Endothelial cell of umbilical vein (primary cell): Measurements from ENCODE around the gene EPB41L4B. TPM values are rescaled to one million over a fixed set of nuclear protein-coding genes. Genes with fewer than 3 reads are reported as not detected.

ENCODE experiments used
- BruUV-seq: library from RNA; stranded (reverse); fragments of 400-500 nt; replicated peaks from 2 replicates; lab custom pipeline; 2021; lab: Mats Ljungman, UMichigan
- CTCF ChIA-PET: fragments of 300-600, 350-600 bp; sonication (Branson Sonifier 250); formaldehyde crosslinking; loops from one replicate; lab custom pipeline; 2021; ENCODE audit warnings: antibody characterized with exemption, inconsistent platforms; lab: Charles Lee
- POLR2A ChIA-PET: fragments of 300-600, 350-600 bp; sonication (Branson Sonifier 250); formaldehyde crosslinking; loops from one replicate; lab custom pipeline; 2021; ENCODE audit warnings: antibody characterized with exemption, inconsistent platforms; lab: Charles Lee
- DNase-seq: peaks from one replicate; pipeline ENCODE4 v3.0.0-alpha.2; 2011; ENCODE audit warnings: low read depth, low spot score
- FAIRE-seq: peaks from 2 replicates; lab custom pipeline; 2011; peaks lifted over from hg19 to GRCh38; lab: Jason Lieb, UNC
- H2AFZ ChIP-seq: 2 replicates; pipeline ENCODE4 v1.6.0; 2012; ENCODE audit warnings: low read depth, low read length, control low read depth, inconsistent platforms
- H3K27ac ChIP-seq: 2 replicates; pipeline ENCODE4 v1.5.1; 2011; ENCODE audit warnings: low read depth, mild to moderate bottlenecking, control low read depth, low read length, moderate library complexity; ENCODE audit not compliant: insufficient read depth
- H3K27me3 ChIP-seq, 2 experiments: 2 replicates each; pipeline versions ENCODE4 v1.6.0 to v1.6.1; 2011; ENCODE audit warnings: low read length in 2 of 2, mixed read lengths in 1 of 2; ENCODE audit not compliant: control insufficient read depth in 2 of 2, insufficient read depth in 2 of 2
- H3K36me3 ChIP-seq, 2 experiments: 2 replicates in 1 of 2; 3 replicates in 1 of 2; pipeline ENCODE4 v1.5.1; 2011; ENCODE audit warnings: low read length in 2 of 2, mild to moderate bottlenecking in 1 of 2, moderate library complexity in 1 of 2; ENCODE audit not compliant: control insufficient read depth in 2 of 2, insufficient read depth in 2 of 2; ENCODE audit errors: extremely low read depth in 1 of 2
- H3K4me1 ChIP-seq: 3 replicates; pipeline ENCODE4 v1.5.1; 2011; ENCODE audit warnings: mild to moderate bottlenecking, low read length; ENCODE audit not compliant: control insufficient read depth, insufficient read depth; ENCODE audit errors: extremely low read depth
- H3K4me2 ChIP-seq: 2 replicates; pipeline ENCODE4 v1.6.1; 2011; ENCODE audit warnings: low read length, control low read depth, mixed read lengths; ENCODE audit not compliant: insufficient read depth
- H3K4me3 ChIP-seq, 3 experiments: fragments of 200-600 bp in 1 of 3; sonication (generic), shearing (Covaris generic) in 1 of 3; replicated peaks in 1 of 3; 2 replicates each; pipeline ENCODE4 v1.5.1; 2011 to 2016; ENCODE audit warnings: control low read depth in 3 of 3, low read length in 3 of 3, mild to moderate bottlenecking in 2 of 3, inconsistent platforms in 1 of 3, low read depth in 1 of 3, moderate library complexity in 1 of 3; ENCODE audit not compliant: insufficient read depth in 1 of 3
- H3K79me2 ChIP-seq: 2 replicates; pipeline ENCODE4 v1.6.0; 2012; ENCODE audit warnings: low read length, inconsistent platforms; ENCODE audit not compliant: control insufficient read depth, insufficient read depth
- H3K9ac ChIP-seq: replicated peaks from 2 replicates; pipeline ENCODE3; 2011; ENCODE audit warnings: low read length, control low read depth; ENCODE audit not compliant: insufficient read depth; ENCODE audit errors: extremely low read depth
- H3K9me1 ChIP-seq: replicated peaks from 3 replicates; pipeline ENCODE4 v1.6.0; 2011; ENCODE audit warnings: mild to moderate bottlenecking, low read length; ENCODE audit not compliant: control insufficient read depth, insufficient read depth; ENCODE audit errors: extremely low read depth
- H3K9me3 ChIP-seq: replicated peaks from 2 replicates; pipeline ENCODE4 v1.5.1; 2012; ENCODE audit warnings: low read length, inconsistent platforms; ENCODE audit not compliant: control insufficient read depth, insufficient read depth
- H4K20me1 ChIP-seq: replicated peaks from 2 replicates; pipeline ENCODE3; 2011; ENCODE audit warnings: mild to moderate bottlenecking, low read length; ENCODE audit not compliant: control insufficient read depth, insufficient read depth; ENCODE audit errors: extremely low read depth
- EZH2 ChIP-seq: IDR thresholded peaks from 2 replicates; pipeline ENCODE4 v1.6.1; 2012; ENCODE audit warnings: borderline replicate concordance, low read depth, mild to moderate bottlenecking, moderate library complexity, low read length, inconsistent platforms; ENCODE audit not compliant: severe bottlenecking
- FOS ChIP-seq: IDR thresholded peaks from 2 replicates; pipeline ENCODE4 v1.6.1; 2011; ENCODE audit warnings: mild to moderate bottlenecking, low read length, moderate library complexity, borderline replicate concordance; ENCODE audit not compliant: insufficient read depth
- GATA2 ChIP-seq: IDR thresholded peaks from 2 replicates; pipeline ENCODE4 v1.7.0; 2011; ENCODE audit warnings: low read depth, mild to moderate bottlenecking, moderate library complexity, mixed read lengths, low read length; ENCODE audit not compliant: insufficient read length, insufficient read depth
- JUN ChIP-seq: IDR thresholded peaks from 2 replicates; pipeline ENCODE4 v1.6.1; 2011; ENCODE audit warnings: borderline replicate concordance, low read depth; ENCODE audit not compliant: insufficient read length, insufficient read depth
- MYC ChIP-seq: IDR thresholded peaks from one replicate; pipeline ENCODE4 v1.6.1; 2011; ENCODE audit warnings: mild to moderate bottlenecking, low read depth, low read length
- POLR2A ChIP-seq: IDR thresholded peaks from 2 replicates; pipeline ENCODE4 v1.6.1; 2012; ENCODE audit warnings: low read depth, mild to moderate bottlenecking, control low read depth, low read length
- POLR2AphosphoS5 ChIP-seq: IDR thresholded peaks from 2 replicates; pipeline ENCODE4 v1.6.1; 2012; ENCODE audit warnings: low read depth, mild to moderate bottlenecking, control low read depth, low read length, moderate library complexity; ENCODE audit not compliant: insufficient read depth
- dilution Hi-C: fragments of 300-500 bp; cut with MboI; formaldehyde crosslinking; loops from one replicate; pipeline ENCODE4 v1.15.0; 2019; ENCODE audit warnings: low sequenced_read_pairs; ENCODE audit not compliant: extremely low pct_ligation_motif_present
- intact Hi-C: fragments of 100-400 bp; cut with micrococcal nuclease; formaldehyde crosslinking; loops from one replicate; pipeline ENCODE4 v1.10.0; 2022
- polyA plus RNA-seq, 4 experiments: library from polyadenylated mRNA; depleted of rRNA in 3 of 4; stranded (reverse) in 3 of 4; unstranded in 1 of 4; fragments of >200 nt; gene quantifications; 2 replicates each; pipeline versions ENCODE4 v1.2.1 to v1.2.3, GENCODE V29; 2011 to 2012; ENCODE audit warnings: missing spikeins in 1 of 4
- total RNA-seq: library from RNA; stranded (reverse); gene quantifications from 2 replicates; pipeline ENCODE4 v1.2.3, GENCODE V29; 2021
- TF ChIP-seq, protein P1 (sequence below), 2 donors: IDR thresholded peaks; 1 replicate in 1 of 2; 2 replicates in 1 of 2; pipeline ENCODE4 v1.5.1; 2011; ENCODE audit warnings: low read length in 2 of 2, mild to moderate bottlenecking in 2 of 2, moderate library complexity in 2 of 2, control low read depth in 1 of 2, inconsistent platforms in 1 of 2, low read depth in 1 of 2; ENCODE audit not compliant: insufficient read depth in 1 of 2; ENCODE audit errors: extremely low read depth in 1 of 2
- TF ChIP-seq, protein P2 (sequence below): IDR thresholded peaks from 2 replicates; pipeline ENCODE4 v1.6.1; 2011; ENCODE audit not compliant: insufficient read depth, insufficient read length

EPB41L4B gene
- total and polyA plus RNA-seq, 2 donors (not counting 3 experiments of a cell fraction or from before 2014, with no cell fraction given), result 0.10 to 0.15 TPM

DNA sequence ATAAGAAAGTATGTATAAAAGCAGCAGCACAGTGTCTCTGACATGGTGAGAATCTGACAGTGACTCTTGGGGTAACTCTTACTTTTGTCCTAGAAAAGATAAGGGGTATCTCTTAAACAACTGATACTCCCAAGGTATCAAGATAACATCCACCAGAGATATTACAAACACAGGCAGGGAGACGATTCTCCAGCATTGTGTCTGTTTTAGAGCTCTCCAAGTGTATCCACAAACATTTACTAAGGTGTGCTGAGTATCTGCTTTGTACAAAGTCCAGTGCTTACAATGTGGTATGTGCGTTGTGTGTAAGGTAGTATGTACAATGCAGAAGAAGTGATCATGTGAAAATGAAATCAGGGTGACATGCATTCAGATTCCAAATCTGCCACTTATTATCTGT is 196.7 kb downstream of the EPB41L4B start:
- TF ChIP-seq MYC, result no peak
- no peak for TF ChIP-seq GATA2
- TF ChIP-seq POLR2AphosphoS5, result no peak
- TF ChIP-seq FOS, result no peak
- TF ChIP-seq, protein P1, sequence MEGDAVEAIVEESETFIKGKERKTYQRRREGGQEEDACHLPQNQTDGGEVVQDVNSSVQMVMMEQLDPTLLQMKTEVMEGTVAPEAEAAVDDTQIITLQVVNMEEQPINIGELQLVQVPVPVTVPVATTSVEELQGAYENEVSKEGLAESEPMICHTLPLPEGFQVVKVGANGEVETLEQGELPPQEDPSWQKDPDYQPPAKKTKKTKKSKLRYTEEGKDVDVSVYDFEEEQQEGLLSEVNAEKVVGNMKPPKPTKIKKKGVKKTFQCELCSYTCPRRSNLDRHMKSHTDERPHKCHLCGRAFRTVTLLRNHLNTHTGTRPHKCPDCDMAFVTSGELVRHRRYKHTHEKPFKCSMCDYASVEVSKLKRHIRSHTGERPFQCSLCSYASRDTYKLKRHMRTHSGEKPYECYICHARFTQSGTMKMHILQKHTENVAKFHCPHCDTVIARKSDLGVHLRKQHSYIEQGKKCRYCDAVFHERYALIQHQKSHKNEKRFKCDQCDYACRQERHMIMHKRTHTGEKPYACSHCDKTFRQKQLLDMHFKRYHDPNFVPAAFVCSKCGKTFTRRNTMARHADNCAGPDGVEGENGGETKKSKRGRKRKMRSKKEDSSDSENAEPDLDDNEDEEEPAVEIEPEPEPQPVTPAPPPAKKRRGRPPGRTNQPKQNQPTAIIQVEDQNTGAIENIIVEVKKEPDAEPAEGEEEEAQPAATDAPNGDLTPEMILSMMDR (IDR thresholded peaks at IDR 0.05; ENCODE audit: extremely low read depth in 1 of 2, insufficient read depth in 1 of 2, low read depth in 1 of 2, low read length in 2 of 2), result no peak
- no peak for TF ChIP-seq POLR2A
- TF ChIP-seq, protein P2, sequence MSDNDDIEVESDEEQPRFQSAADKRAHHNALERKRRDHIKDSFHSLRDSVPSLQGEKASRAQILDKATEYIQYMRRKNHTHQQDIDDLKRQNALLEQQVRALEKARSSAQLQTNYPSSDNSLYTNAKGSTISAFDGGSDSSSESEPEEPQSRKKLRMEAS, result no peak
- no peak for TF ChIP-seq EZH2
- no peak for TF ChIP-seq JUN
- Histone ChIP-seq H3K27ac (no peak overlapping the region), H3K4me1 (peaks cover 6% of the 10 kb centered on the region), H3K9me1 (no peaks in the 10 kb centered on the region), H3K4me3 (no peak overlapping the region), H3K4me2 (no peak overlapping the region), H3K9ac (no peak overlapping the region), H4K20me1 (no peaks in the 10 kb centered on the region), H3K9me3 (no peaks in the 10 kb centered on the region), H3K36me3 (no peaks in the 10 kb centered on the region), H3K79me2 (peaks cover 5% of the 10 kb centered on the region), H2AFZ (no peak overlapping the region), H3K27me3 (no peaks in the 10 kb centered on the region)
- no TSS peak for BruUV-seq
- FAIRE-seq (no peak), DNase-seq (no peak)
- ChIA-PET CTCF (interaction anchor here (1.5 kb wide), 1 partner anchor 8 kb away, joined by 5 read pairs; no protein-coding TSS in a partner anchor), POLR2A (no interaction called here)
- dilution Hi-C loops (no loop called here), intact Hi-C loops (no loop called here)
